D721Med (cell line): Measurements from ENCODE around the gene THEMIS2.

Experiments
- DNase-seq: peaks from one replicate; pipeline ENCODE4 v3.0.0; 2011; ENCODE audit warnings: low spot score; ENCODE audit not compliant: insufficient read length
- FAIRE-seq: peaks from 2 replicates; lab custom pipeline; 2011; peaks lifted over from hg19 to GRCh38; lab: Jason Lieb, UNC
- CTCF ChIP-seq: IDR thresholded peaks from 2 replicates; pipeline ENCODE4 v1.5.1; 2012; ENCODE audit warnings: mild to moderate bottlenecking, control low read depth; ENCODE audit not compliant: insufficient read depth; ENCODE audit errors: missing control alignments

The THEMIS2 gene

GRCh38 chr1:27882543-27882903 lies 10.2 kb downstream of the THEMIS2 start:
- FAIRE-seq, result no peak
- DNase-seq, result no peak
- TF ChIP-seq CTCF, result no peak

GRCh38 chr1:27883536-27883935 lies 11.2 kb downstream of the THEMIS2 start:
- FAIRE-seq, result no peak
- TF ChIP-seq CTCF, result no peak
- DNase-seq, result no peak

GRCh38 chr1:27884006-27884954 lies 11.9 kb downstream of the THEMIS2 start:
- FAIRE-seq, result no peak
- no peak for TF ChIP-seq CTCF
- no peak for DNase-seq

- DNase-seq (no peak), FAIRE-seq (no peak)
- TF ChIP-seq CTCF, result no peak
Observed at GRCh38 chr1:27885114-27885528, 12.8 kb downstream of the THEMIS2 start.

GRCh38 chr1:27885621-27886352 lies 13.4 kb downstream of the THEMIS2 start:
- TF ChIP-seq CTCF, result no peak
- DNase-seq (no peak), FAIRE-seq (no peak)

GRCh38 chr1:27886353-27886679 lies 14.0 kb downstream of the THEMIS2 start:
- no peak for DNase-seq
- TF ChIP-seq CTCF, result no peak
- no peak for FAIRE-seq
